ENCODE measurements around the gene DDX3X. TPM values are rescaled to one million over a fixed set of nuclear protein-coding genes. Genes with fewer than 3 reads are reported as not detected.

Gene DDX3X
- total and polyA plus RNA-seq, 9 of the 15 experiments (the other 6 are each of a cell fraction or from before 2014, with no cell fraction given) = 51.3 to 232 (median 138) TPM

DNA sequence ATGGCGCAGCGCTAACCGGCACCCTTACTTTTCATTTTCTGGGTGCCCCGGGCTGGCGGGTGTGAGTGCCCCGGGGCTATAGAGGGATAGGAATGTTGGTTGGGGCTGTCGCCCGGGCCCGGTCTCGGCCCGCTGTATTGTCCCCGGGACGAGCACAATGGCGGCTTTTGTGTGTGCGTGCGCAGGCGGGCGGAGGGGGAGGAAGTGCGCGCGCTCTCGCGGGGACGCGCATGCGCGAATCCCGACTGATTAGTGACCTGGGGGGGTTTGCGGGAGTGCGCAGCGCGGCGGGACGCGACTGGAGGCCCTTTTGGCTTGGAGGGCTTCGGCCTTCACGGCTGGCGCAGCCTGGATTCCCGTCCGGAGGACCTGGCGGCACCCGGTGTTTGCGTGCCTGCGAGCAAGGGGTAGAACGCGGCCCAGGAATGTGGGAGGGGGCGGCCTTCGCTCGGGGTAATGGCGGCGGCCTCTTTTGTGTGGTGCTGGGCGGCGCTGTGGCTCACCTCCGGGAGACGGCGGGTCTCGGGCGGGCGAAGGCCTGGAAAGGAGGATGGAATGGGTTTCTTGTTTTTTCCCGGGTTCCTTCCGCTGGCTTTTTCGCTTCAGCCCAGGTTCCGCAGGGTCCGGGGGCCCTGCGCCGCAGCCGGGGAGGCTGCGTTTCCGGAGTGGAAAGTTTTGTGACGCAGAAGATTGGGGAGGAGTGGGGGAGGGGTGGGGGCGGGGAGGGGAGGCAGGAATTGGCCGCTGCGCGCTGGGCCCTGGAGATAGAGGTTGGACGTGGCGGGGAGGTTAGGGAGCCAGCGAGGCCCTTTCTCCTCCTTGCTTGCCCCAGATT is 618 bp downstream of the DDX3X start (continued):
- TF ChIP-seq, protein P1, sequence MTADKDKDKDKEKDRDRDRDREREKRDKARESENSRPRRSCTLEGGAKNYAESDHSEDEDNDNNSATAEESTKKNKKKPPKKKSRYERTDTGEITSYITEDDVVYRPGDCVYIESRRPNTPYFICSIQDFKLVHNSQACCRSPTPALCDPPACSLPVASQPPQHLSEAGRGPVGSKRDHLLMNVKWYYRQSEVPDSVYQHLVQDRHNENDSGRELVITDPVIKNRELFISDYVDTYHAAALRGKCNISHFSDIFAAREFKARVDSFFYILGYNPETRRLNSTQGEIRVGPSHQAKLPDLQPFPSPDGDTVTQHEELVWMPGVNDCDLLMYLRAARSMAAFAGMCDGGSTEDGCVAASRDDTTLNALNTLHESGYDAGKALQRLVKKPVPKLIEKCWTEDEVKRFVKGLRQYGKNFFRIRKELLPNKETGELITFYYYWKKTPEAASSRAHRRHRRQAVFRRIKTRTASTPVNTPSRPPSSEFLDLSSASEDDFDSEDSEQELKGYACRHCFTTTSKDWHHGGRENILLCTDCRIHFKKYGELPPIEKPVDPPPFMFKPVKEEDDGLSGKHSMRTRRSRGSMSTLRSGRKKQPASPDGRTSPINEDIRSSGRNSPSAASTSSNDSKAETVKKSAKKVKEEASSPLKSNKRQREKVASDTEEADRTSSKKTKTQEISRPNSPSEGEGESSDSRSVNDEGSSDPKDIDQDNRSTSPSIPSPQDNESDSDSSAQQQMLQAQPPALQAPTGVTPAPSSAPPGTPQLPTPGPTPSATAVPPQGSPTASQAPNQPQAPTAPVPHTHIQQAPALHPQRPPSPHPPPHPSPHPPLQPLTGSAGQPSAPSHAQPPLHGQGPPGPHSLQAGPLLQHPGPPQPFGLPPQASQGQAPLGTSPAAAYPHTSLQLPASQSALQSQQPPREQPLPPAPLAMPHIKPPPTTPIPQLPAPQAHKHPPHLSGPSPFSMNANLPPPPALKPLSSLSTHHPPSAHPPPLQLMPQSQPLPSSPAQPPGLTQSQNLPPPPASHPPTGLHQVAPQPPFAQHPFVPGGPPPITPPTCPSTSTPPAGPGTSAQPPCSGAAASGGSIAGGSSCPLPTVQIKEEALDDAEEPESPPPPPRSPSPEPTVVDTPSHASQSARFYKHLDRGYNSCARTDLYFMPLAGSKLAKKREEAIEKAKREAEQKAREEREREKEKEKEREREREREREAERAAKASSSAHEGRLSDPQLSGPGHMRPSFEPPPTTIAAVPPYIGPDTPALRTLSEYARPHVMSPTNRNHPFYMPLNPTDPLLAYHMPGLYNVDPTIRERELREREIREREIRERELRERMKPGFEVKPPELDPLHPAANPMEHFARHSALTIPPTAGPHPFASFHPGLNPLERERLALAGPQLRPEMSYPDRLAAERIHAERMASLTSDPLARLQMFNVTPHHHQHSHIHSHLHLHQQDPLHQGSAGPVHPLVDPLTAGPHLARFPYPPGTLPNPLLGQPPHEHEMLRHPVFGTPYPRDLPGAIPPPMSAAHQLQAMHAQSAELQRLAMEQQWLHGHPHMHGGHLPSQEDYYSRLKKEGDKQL (CRISPR knock-in tag; IDR thresholded peaks at IDR 0.05; ENCODE audit: borderline replicate concordance) = no peak
- no peak for TF ChIP-seq MEF2D (tag; conservative IDR thresholded peaks at IDR 0.05; ENCODE audit: low read depth)
- TF ChIP-seq ZNF3 (CRISPR knock-in tag; IDR thresholded peaks at IDR 0.05) = no peak
- TF ChIP-seq YBX1 (IDR thresholded peaks at IDR 0.05) = no peak
- TF ChIP-seq ETV6 (IDR thresholded peaks at IDR 0.05; ENCODE audit: borderline replicate concordance in 1 of 2, low read depth in 2 of 2, low read length in 1 of 2) = no peak
- no peak for TF ChIP-seq ETV6 (CRISPR knock-in tag; IDR thresholded peaks at IDR 0.05; ENCODE audit: borderline replicate concordance)
- peak; percentile 51 for TF ChIP-seq PCBP2 (IDR thresholded peaks at IDR 0.05; ENCODE audit: low read depth, low read length, poor library complexity, severe bottlenecking)
- no peak for TF ChIP-seq SP2 (IDR thresholded peaks at IDR 0.05; ENCODE audit: extremely low read depth, low read depth, low read length, poor library complexity, severe bottlenecking)
- peak in 1 of 2 experiments; percentile 54; a peak in 1 of 4 replicates for TF ChIP-seq TEAD1 (CRISPR knock-in tag; IDR thresholded peaks at IDR 0.05)
- no peak for TF ChIP-seq FOXJ3 (CRISPR knock-in tag; IDR thresholded peaks at IDR 0.05)
- no peak for TF ChIP-seq ZNF830 (CRISPR knock-in tag; IDR thresholded peaks at IDR 0.05)
- TF ChIP-seq, protein P2, sequence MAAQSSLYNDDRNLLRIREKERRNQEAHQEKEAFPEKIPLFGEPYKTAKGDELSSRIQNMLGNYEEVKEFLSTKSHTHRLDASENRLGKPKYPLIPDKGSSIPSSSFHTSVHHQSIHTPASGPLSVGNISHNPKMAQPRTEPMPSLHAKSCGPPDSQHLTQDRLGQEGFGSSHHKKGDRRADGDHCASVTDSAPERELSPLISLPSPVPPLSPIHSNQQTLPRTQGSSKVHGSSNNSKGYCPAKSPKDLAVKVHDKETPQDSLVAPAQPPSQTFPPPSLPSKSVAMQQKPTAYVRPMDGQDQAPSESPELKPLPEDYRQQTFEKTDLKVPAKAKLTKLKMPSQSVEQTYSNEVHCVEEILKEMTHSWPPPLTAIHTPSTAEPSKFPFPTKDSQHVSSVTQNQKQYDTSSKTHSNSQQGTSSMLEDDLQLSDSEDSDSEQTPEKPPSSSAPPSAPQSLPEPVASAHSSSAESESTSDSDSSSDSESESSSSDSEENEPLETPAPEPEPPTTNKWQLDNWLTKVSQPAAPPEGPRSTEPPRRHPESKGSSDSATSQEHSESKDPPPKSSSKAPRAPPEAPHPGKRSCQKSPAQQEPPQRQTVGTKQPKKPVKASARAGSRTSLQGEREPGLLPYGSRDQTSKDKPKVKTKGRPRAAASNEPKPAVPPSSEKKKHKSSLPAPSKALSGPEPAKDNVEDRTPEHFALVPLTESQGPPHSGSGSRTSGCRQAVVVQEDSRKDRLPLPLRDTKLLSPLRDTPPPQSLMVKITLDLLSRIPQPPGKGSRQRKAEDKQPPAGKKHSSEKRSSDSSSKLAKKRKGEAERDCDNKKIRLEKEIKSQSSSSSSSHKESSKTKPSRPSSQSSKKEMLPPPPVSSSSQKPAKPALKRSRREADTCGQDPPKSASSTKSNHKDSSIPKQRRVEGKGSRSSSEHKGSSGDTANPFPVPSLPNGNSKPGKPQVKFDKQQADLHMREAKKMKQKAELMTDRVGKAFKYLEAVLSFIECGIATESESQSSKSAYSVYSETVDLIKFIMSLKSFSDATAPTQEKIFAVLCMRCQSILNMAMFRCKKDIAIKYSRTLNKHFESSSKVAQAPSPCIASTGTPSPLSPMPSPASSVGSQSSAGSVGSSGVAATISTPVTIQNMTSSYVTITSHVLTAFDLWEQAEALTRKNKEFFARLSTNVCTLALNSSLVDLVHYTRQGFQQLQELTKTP (IDR thresholded peaks at IDR 0.05; ENCODE audit: low read depth in 1 of 2, partially characterized antibody in 2 of 2) = no peak
- TF ChIP-seq JUNB (CRISPR knock-in tag; conservative IDR thresholded peaks at IDR 0.05) = no peak
- TF ChIP-seq ERF (CRISPR knock-in tag; IDR thresholded peaks at IDR 0.05) = 0 out of 2 replicates have a peak, but pooled peaks have one; percentile 41
- TF ChIP-seq POLR2H (tag; IDR thresholded peaks at IDR 0.05; ENCODE audit: low read depth) = peak; percentile 76
- TF ChIP-seq NRF1 (conservative IDR thresholded peaks at IDR 0.05 in 1 of 2, IDR thresholded peaks at IDR 0.05 in 1 of 2) = peak; percentile 94
- TF ChIP-seq MCM3 (IDR thresholded peaks at IDR 0.05) = no peak
- TF ChIP-seq HNRNPH1 (optimal IDR thresholded peaks at IDR 0.05; ENCODE audit: low read depth, low read length) = peak; percentile 77
